HepG2 (cell line): ENCODE measurements around the gene LRP5. TPM values are rescaled to one million over a fixed set of nuclear protein-coding genes. Genes with fewer than 3 reads are reported as not detected.

Source experiments
- EP300 ChIP-seq, 3 experiments: sonication (generic) in 1 of 3; formaldehyde crosslinking in 1 of 3; IDR thresholded peaks; 2 replicates each; pipeline versions ENCODE4 v1.5.1 to v1.6.1; 2011 to 2020; ENCODE audit warnings: low read depth in 2 of 3, low read length in 2 of 3, borderline replicate concordance in 1 of 3, improper control_type of control experiment in 1 of 3, mild to moderate bottlenecking in 1 of 3, missing genetic modification reagents in 1 of 3, moderate library complexity in 1 of 3
- KAT2B ChIP-seq: fragments of 150-350 bp; IDR thresholded peaks from 2 replicates; pipeline ENCODE4 v1.6.1; 2014; ENCODE audit warnings: low read depth, low read length, borderline replicate concordance
- KDM3A ChIP-seq: IDR thresholded peaks from 2 replicates; pipeline ENCODE4 v1.6.1; 2018; ENCODE audit warnings: low read depth, missing compliant biosample characterization
- KLF15 ChIP-seq: sonication (generic); formaldehyde crosslinking; IDR thresholded peaks from 2 replicates; pipeline ENCODE4 v1.8.1; 2023; ENCODE audit warnings: borderline replicate concordance, mild to moderate bottlenecking, inconsistent platforms, missing genetic modification reagents, mixed read lengths
- PCBP1 ChIP-seq: fragments of 200-400 bp; formaldehyde crosslinking; IDR thresholded peaks from 2 replicates; pipeline ENCODE4 v1.6.1; 2017; ENCODE audit warnings: mild to moderate bottlenecking, low read depth, low read length, borderline replicate concordance
- PHB2 ChIP-seq: fragments of 450-650 bp; IDR thresholded peaks from 2 replicates; pipeline ENCODE4 v1.6.1; 2018; ENCODE audit not compliant: partially characterized antibody
- PPARG ChIP-seq: conservative IDR thresholded peaks from 2 replicates; pipeline ENCODE4 v1.6.1; 2016; ENCODE audit warnings: missing biosample characterization, missing genetic modification reagents
- RXRB ChIP-seq: IDR thresholded peaks from 2 replicates; pipeline ENCODE4 v1.6.1; 2016; ENCODE audit warnings: borderline replicate concordance, missing genetic modification reagents, missing compliant biosample characterization
- SMC3 ChIP-seq: IDR thresholded peaks from 2 replicates; pipeline ENCODE4 v1.6.1; 2011; ENCODE audit warnings: low read length, improper control_type of control experiment
- SP4 ChIP-seq: sonication (generic); formaldehyde crosslinking; IDR thresholded peaks from 2 replicates; pipeline ENCODE4 v1.8.1; 2023; ENCODE audit warnings: mild to moderate bottlenecking, missing genetic modification reagents
- STAG1 ChIP-seq: sonication (generic); formaldehyde crosslinking; IDR thresholded peaks from 2 replicates; pipeline ENCODE4 v1.4.0; 2020; ENCODE audit warnings: missing genetic modification reagents
- XRCC5 ChIP-seq: fragments of 200-400 bp; formaldehyde crosslinking; optimal IDR thresholded peaks from 2 replicates; pipeline ENCODE3; 2017; ENCODE audit warnings: mild to moderate bottlenecking, low read length
- ZFY ChIP-seq: sonication (generic); formaldehyde crosslinking; IDR thresholded peaks from 2 replicates; pipeline ENCODE4 v1.4.0; 2020; ENCODE audit warnings: missing genetic modification reagents
- ZNF253 ChIP-seq: sonication (generic); formaldehyde crosslinking; IDR thresholded peaks from 2 replicates; pipeline ENCODE4 v1.8.0; 2022; ENCODE audit warnings: mild to moderate bottlenecking, missing genetic modification reagents, borderline replicate concordance
- ZNF354B ChIP-seq: sonication (generic); formaldehyde crosslinking; IDR thresholded peaks from 2 replicates; pipeline ENCODE4 v1.8.0; 2022; ENCODE audit warnings: mild to moderate bottlenecking, missing genetic modification reagents
- ZNF879 ChIP-seq: sonication (generic); formaldehyde crosslinking; IDR thresholded peaks from 2 replicates; pipeline ENCODE4 v1.8.1; 2023; ENCODE audit warnings: missing genetic modification reagents
- ZNF891 ChIP-seq: sonication (generic); formaldehyde crosslinking; IDR thresholded peaks from 2 replicates; pipeline ENCODE4 v1.5.0; 2020; ENCODE audit warnings: mild to moderate bottlenecking, missing genetic modification reagents
- polyA plus RNA-seq, 8 experiments: library from polyadenylated mRNA; depleted of rRNA in 3 of 8; stranded (reverse) in 7 of 8; unstranded in 1 of 8; fragments of >200 nt; fragmentation: Illumina TruSeq in 4 of 8; extraction: Trizol in 4 of 8; gene quantifications; 2 replicates each; pipeline versions ENCODE4 v1.2.1 to v1.2.3, GENCODE V29; 2011 to 2016; ENCODE audit warnings: low read depth in 4 of 8, missing spikeins in 1 of 8, mixed read lengths in 1 of 8; ENCODE audit not compliant: insufficient read depth in 1 of 8
- total RNA-seq, 5 experiments: library from RNA; depleted of rRNA; stranded (reverse); fragments of >200 nt; fragmentation: Illumina TruSeq; extraction: Trizol; gene quantifications; 2 replicates each; pipeline ENCODE4 v1.2.3, GENCODE V29; 2016; ENCODE audit warnings: low read depth in 1 of 5
- TF ChIP-seq, protein P1 (sequence below): sonication (generic); formaldehyde crosslinking; IDR thresholded peaks from 2 replicates; pipeline ENCODE4 v1.4.0; 2020; ENCODE audit warnings: mild to moderate bottlenecking, missing genetic modification reagents
- TF ChIP-seq, protein P2 (sequence below): sonication (generic); formaldehyde crosslinking; IDR thresholded peaks from 2 replicates; pipeline ENCODE4 v1.5.0; 2020; ENCODE audit warnings: mild to moderate bottlenecking, missing genetic modification reagents, borderline replicate concordance
- TF ChIP-seq, protein P3 (sequence below): sonication (generic); formaldehyde crosslinking; IDR thresholded peaks from 2 replicates; pipeline ENCODE4 v1.5.0; 2020; ENCODE audit warnings: mild to moderate bottlenecking, missing genetic modification reagents

Gene LRP5
- total and polyA plus RNA-seq, 2 of the 13 experiments (the other 11 are each of a cell fraction or from before 2014, with no cell fraction given) = 40.4 to 64.0 TPM

DNA sequence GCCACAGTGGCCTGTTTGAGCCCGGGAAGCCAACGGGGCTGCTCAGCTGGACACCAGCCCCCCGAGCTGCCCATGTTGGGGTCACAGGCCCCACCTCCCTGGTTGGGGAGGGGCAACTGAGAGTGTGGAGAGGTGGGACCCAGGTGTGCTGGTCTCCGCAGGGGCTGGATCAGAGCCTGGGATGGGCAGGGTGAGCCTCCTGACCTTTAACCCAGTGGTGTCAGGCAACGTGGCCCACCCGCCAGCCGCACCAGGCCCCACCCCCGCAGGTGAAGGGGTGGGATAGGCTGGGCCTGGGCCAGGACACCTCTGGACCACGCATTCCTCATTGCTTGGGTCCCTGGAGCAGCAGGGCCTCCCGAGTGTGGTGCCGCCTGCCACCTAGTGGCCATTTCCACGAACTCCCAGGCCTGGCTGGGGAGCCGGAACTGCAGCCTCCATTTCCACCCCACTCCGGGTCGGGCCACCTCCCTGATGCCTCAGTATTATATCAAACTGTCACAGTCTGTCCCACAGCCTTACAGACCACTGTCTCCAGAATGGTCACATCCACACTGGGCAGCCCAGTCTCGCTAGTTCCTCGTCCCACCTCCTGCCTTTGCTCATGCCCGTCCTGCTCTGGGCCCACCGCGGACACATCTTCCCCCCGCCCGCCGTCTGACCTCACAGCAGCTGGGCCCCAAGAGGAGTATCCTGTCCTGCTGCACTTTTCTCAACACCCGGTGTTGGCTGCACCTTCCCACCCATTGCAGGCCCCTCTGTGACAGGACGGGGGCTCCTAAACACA, 134.8 kb downstream of the LRP5 start (continued):
- peak; percentile 89 for TF ChIP-seq XRCC5
- TF ChIP-seq SP4 (CRISPR knock-in tag) = 0 out of 2 replicates have a peak, but pooled peaks have one; percentile 15
- no peak for TF ChIP-seq KAT2B
- TF ChIP-seq, protein P1, sequence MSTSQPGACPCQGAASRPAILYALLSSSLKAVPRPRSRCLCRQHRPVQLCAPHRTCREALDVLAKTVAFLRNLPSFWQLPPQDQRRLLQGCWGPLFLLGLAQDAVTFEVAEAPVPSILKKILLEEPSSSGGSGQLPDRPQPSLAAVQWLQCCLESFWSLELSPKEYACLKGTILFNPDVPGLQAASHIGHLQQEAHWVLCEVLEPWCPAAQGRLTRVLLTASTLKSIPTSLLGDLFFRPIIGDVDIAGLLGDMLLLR (CRISPR knock-in tag) = 0 out of 2 replicates have a peak, but pooled peaks have one; percentile 48
- peak; percentile 22; the same call in 1 of the 2 replicates for TF ChIP-seq SMC3
- peak; percentile 89 for TF ChIP-seq STAG1 (CRISPR knock-in tag)
- TF ChIP-seq ZFY (CRISPR knock-in tag) = peak; percentile 36; the same call in 1 of the 2 replicates
- TF ChIP-seq EP300 (IDR thresholded peaks at IDR 0.05; ENCODE audit: low read depth in 2 of 2, low read length in 2 of 2) = no peak
- no peak for TF ChIP-seq EP300 (CRISPR knock-in tag; IDR thresholded peaks at IDR 0.05; ENCODE audit: borderline replicate concordance)
- TF ChIP-seq, protein P2, sequence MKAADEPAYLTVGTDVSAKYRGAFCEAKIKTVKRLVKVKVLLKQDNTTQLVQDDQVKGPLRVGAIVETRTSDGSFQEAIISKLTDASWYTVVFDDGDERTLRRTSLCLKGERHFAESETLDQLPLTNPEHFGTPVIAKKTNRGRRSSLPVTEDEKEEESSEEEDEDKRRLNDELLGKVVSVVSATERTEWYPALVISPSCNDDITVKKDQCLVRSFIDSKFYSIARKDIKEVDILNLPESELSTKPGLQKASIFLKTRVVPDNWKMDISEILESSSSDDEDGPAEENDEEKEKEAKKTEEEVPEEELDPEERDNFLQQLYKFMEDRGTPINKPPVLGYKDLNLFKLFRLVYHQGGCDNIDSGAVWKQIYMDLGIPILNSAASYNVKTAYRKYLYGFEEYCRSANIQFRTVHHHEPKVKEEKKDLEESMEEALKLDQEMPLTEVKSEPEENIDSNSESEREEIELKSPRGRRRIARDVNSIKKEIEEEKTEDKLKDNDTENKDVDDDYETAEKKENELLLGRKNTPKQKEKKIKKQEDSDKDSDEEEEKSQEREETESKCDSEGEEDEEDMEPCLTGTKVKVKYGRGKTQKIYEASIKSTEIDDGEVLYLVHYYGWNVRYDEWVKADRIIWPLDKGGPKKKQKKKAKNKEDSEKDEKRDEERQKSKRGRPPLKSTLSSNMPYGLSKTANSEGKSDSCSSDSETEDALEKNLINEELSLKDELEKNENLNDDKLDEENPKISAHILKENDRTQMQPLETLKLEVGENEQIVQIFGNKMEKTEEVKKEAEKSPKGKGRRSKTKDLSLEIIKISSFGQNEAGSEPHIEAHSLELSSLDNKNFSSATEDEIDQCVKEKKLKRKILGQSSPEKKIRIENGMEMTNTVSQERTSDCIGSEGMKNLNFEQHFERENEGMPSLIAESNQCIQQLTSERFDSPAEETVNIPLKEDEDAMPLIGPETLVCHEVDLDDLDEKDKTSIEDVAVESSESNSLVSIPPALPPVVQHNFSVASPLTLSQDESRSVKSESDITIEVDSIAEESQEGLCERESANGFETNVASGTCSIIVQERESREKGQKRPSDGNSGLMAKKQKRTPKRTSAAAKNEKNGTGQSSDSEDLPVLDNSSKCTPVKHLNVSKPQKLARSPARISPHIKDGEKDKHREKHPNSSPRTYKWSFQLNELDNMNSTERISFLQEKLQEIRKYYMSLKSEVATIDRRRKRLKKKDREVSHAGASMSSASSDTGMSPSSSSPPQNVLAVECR = peak; percentile 17; the same call in 1 of the 2 replicates
- TF ChIP-seq PHB2 = no peak
- TF ChIP-seq KDM3A (CRISPR knock-in tag) = 0 out of 2 replicates have a peak, but pooled peaks have one; percentile 54
- TF ChIP-seq, protein P3, sequence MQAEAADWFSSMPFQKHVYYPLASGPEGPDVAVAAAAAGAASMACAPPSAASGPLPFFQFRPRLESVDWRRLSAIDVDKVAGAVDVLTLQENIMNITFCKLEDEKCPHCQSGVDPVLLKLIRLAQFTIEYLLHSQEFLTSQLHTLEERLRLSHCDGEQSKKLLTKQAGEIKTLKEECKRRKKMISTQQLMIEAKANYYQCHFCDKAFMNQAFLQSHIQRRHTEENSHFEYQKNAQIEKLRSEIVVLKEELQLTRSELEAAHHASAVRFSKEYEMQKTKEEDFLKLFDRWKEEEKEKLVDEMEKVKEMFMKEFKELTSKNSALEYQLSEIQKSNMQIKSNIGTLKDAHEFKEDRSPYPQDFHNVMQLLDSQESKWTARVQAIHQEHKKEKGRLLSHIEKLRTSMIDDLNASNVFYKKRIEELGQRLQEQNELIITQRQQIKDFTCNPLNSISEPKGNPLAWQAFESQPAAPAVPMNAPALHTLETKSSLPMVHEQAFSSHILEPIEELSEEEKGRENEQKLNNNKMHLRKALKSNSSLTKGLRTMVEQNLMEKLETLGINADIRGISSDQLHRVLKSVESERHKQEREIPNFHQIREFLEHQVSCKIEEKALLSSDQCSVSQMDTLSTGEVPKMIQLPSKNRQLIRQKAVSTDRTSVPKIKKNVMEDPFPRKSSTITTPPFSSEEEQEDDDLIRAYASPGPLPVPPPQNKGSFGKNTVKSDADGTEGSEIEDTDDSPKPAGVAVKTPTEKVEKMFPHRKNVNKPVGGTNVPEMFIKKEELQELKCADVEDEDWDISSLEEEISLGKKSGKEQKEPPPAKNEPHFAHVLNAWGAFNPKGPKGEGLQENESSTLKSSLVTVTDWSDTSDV (CRISPR knock-in tag) = peak; percentile 31; the same call in 1 of the 2 replicates
- 0 out of 2 replicates have a peak, but pooled peaks have one; percentile 9 for TF ChIP-seq RXRB (CRISPR knock-in tag)
- TF ChIP-seq ZNF253 (CRISPR knock-in tag) = 0 out of 2 replicates have a peak, but pooled peaks have one; percentile 52
- TF ChIP-seq ZNF891 (CRISPR knock-in tag) = 0 out of 2 replicates have a peak, but pooled peaks have one; percentile 23
- no peak for TF ChIP-seq ZNF879
- TF ChIP-seq PCBP1 = 0 out of 2 replicates have a peak, but pooled peaks have one; percentile 71
- TF ChIP-seq KLF15 (CRISPR knock-in tag) = no peak
- peak; percentile 41; the same call in 1 of the 2 replicates for TF ChIP-seq PPARG
- no peak for TF ChIP-seq ZNF354B (CRISPR knock-in tag)
